GM19043 (cell line): ENCODE results near the gene CCDC141.

Source experiments
- ATAC-seq: cut with Tn5 transposase; IDR thresholded peaks from one replicate; pipeline ENCODE4 v1.9.1; 2021; ENCODE audit warnings: low read depth; ENCODE audit not compliant: unreplicated experiment

CCDC141 gene

GRCh38 chr2:178834086-178834485, 215.9 kb downstream of the CCDC141 start:
- ATAC-seq = no peak

GRCh38 chr2:178833382-178833781, 216.6 kb downstream of the CCDC141 start:
- ATAC-seq = no peak

- ATAC-seq = no peak
Observed at GRCh38 chr2:178830451-178830850, 219.5 kb downstream of the CCDC141 start.

GRCh38 chr2:178829981-178830380, 220.0 kb downstream of the CCDC141 start:
- ATAC-seq = no peak

- no peak for ATAC-seq
Observed at GRCh38 chr2:178829299-178829960, 220.5 kb downstream of the CCDC141 start.

- no peak for ATAC-seq
Observed at GRCh38 chr2:178828486-178828881, 221.5 kb downstream of the CCDC141 start.

- no peak for ATAC-seq
Observed at GRCh38 chr2:178827739-178828485, 222.0 kb downstream of the CCDC141 start.

GRCh38 chr2:178827111-178827510, 222.8 kb downstream of the CCDC141 start:
- ATAC-seq = no peak

- ATAC-seq = no peak
Observed at GRCh38 chr2:178825183-178825582, 224.8 kb downstream of the CCDC141 start.

- ATAC-seq = no peak
Observed at GRCh38 chr2:178824181-178824580, 225.8 kb downstream of the CCDC141 start.

GRCh38 chr2:178819992-178820391, 229.9 kb downstream of the CCDC141 start:
- ATAC-seq = peak; percentile 86

- peak; percentile 22 for ATAC-seq
Observed at GRCh38 chr2:178819147-178819875, 230.6 kb downstream of the CCDC141 start.

GRCh38 chr2:178811901-178812300, 238.0 kb downstream of the CCDC141 start:
- no peak for ATAC-seq

GRCh38 chr2:178811045-178811444, 238.9 kb downstream of the CCDC141 start:
- ATAC-seq = no peak

GRCh38 chr2:178810422-178810821, 239.5 kb downstream of the CCDC141 start:
- ATAC-seq = no peak

GRCh38 chr2:178807227-178808008, 242.5 kb downstream of the CCDC141 start, which contains the start of gene TTN:
TSS of gene TTN (minus strand) at chr2:178807423. CDS start at chr2:178804642, 2,781 bp downstream.
- no peak for ATAC-seq

- no peak for ATAC-seq
Observed at GRCh38 chr2:178806543-178806942, 243.4 kb downstream of the CCDC141 start.

- ATAC-seq = no peak
Observed at GRCh38 chr2:178805457-178805856, 244.5 kb downstream of the CCDC141 start.

- no peak for ATAC-seq
Observed at GRCh38 chr2:178804791-178805190, 245.1 kb downstream of the CCDC141 start.

GRCh38 chr2:178800510-178800909, 249.4 kb downstream of the CCDC141 start:
- ATAC-seq = no peak

GRCh38 chr2:178799305-178799704, 250.6 kb downstream of the CCDC141 start:
- no peak for ATAC-seq
